Heart right ventricle (tissue), 16 donors: ENCODE results near the gene ABHD4. TPM values are rescaled to one million over a fixed set of nuclear protein-coding genes. Genes with fewer than 3 reads are reported as not detected.
A peak's percentile ranks its signal among the peaks of the same experiment; 100 is the strongest.

Experiments
- ATAC-seq, 8 donors: fragments of 200-7000 bp; cut with Tn5 transposase; one replicate each; pipeline ENCODE4 v1.9.1; 2020; ENCODE audit warnings: mild to moderate bottlenecking in 8 of 8, moderate library complexity in 8 of 8, moderate number of reproducible peaks in 1 of 8
- DNase-seq, 2 donors: peaks; one replicate each; pipeline ENCODE4 v3.0.0-alpha.2; 2020
- H3K27ac ChIP-seq, 10 donors: fragments of 200-600 bp; sonication (generic) in 2 of 10; one replicate each; pipeline versions ENCODE4 v1.5.0 to v1.8.0; 2020 to 2022; ENCODE audit warnings: mild to moderate bottlenecking in 3 of 10
- H3K27me3 ChIP-seq, 7 donors: fragments of 200-600 bp; one replicate each; pipeline ENCODE4 v1.8.0; 2021 to 2022; ENCODE audit warnings: mild to moderate bottlenecking in 2 of 7
- H3K36me3 ChIP-seq, 9 donors: fragments of 200-600 bp; sonication (generic) in 1 of 9; one replicate each; pipeline versions ENCODE4 v1.5.0 to v1.8.0; 2020 to 2022; ENCODE audit warnings: mild to moderate bottlenecking in 2 of 9
- H3K4me1 ChIP-seq, 9 donors: fragments of 200-600 bp; sonication (generic) in 1 of 9; one replicate each; pipeline versions ENCODE4 v1.5.0 to v1.8.0; 2020 to 2022; ENCODE audit warnings: mild to moderate bottlenecking in 4 of 9
- H3K4me3 ChIP-seq, 10 donors: fragments of 200-600 bp; sonication (generic) in 2 of 10; one replicate each; pipeline versions ENCODE4 v1.5.0 to v1.8.0; 2020 to 2022; ENCODE audit warnings: mild to moderate bottlenecking in 7 of 10, moderate library complexity in 2 of 10
- H3K9me3 ChIP-seq, 11 donors: fragments of 200-600 bp in 10 of 11; sonication (generic) in 2 of 11; one replicate each; pipeline versions ENCODE4 v1.5.0 to v1.8.0; 2013 to 2022; ENCODE audit warnings: mild to moderate bottlenecking in 2 of 11, control low read depth in 1 of 11, moderate library complexity in 1 of 11
- CTCF ChIP-seq, 9 donors: fragments of 200-600 bp; sonication (generic) in 2 of 9; IDR thresholded peaks; one replicate each; pipeline versions ENCODE4 v1.5.0 to v1.8.0; 2021 to 2022; ENCODE audit warnings: antibody characterized with exemption in 9 of 9, mild to moderate bottlenecking in 5 of 9, moderate library complexity in 1 of 9
- WGBS, 2 donors: extraction: QIAGEN DNeasy Blood & Tissue Kit; methylation state at CpG; one replicate each; pipeline ENCODE4 v1.1.7; 2013; ENCODE audit warnings: inconsistent platforms in 1 of 2; 5-methylcytosine and 5-hydroxymethylcytosine counted together
- intact Hi-C, 10 donors: fragments of 100-400 bp; cut with DNase I; formaldehyde crosslinking; loops; one replicate each; pipeline versions ENCODE4 v1.11.1 to v1.14.2; 2022
- polyA plus RNA-seq, 2 donors: library from polyadenylated mRNA; stranded (reverse); fragments of 200-250 nt; gene quantifications; one replicate each; pipeline ENCODE4 v1.2.3, GENCODE V29; 2013
- total RNA-seq, 10 donors: library from RNA; stranded (reverse); fragmentation: NEBNext Ultra II Directional in 3 of 10; extraction: Animal tissue kit (Norgen Biotek cat#: 25700) in 3 of 10; gene quantifications; one replicate each; pipeline versions ENCODE4 v1.2.1 to v1.2.4, GENCODE V29; 2021 to 2023
- donor health status: Arrhythmogenic right ventricular cardiomyopathy.
- donor health status: ischemic (EF 13 %, LVEDD 7.1; RV severe dilation, severe dysfunction).
- donor health status: healthy with polysubstance abuse.
- donor health status: DM: no; HTN: yes; CAD: no.
- donor health status: DM: no; HTN: no; CAD: no.
- donor health status: ischemic (EF 25% LVEDD 6.9; RV normal size, moderate dysfunction).
- donor health status: ischemic (EF 25% LVEDD 5.7; RV mildly dilated, moderate dysfunction).
- donor health status: healthy.
- donor health status: DM: yes; HTN: yes; CAD: no.
- donor health status: Ischemic cardiomyopathy.
- donor health status: ischemic (EF 35%, LVEDD 5.7; RV mildly dilated, moderate dysfunction).
- donor health status: nonischemic (EF 11% LVEDD 7.7; RV severe dilation, severe dysfunction).
- donor health status: DM: yes; HTN: yes; CAD: no.
- donor health status: PGD.
- donor health status: ischemic (EF 29% LVEDD 5.4; RV normal size, mild dysfunction).
- donor health status: nonischemic (EF 23%, LVEDD 6.1; RV moderate dilation, normal function).

Gene ABHD4
- total and polyA plus RNA-seq, 12 donors, result 13.7 to 35.7 (median 20.8) TPM

GRCh38 chr14:22554498-22555383, 43.4 kb upstream of the ABHD4 start:
- no peak for TF ChIP-seq CTCF (IDR thresholded peaks at IDR 0.05)
- DNase-seq (no peak), ATAC-seq (no peak)
- no peaks in the 10 kb centered on the region for H3K9me3 ChIP-seq
- no peaks in the 10 kb centered on the region for H3K27me3 ChIP-seq
- H3K36me3 ChIP-seq, result peaks cover 0 to 4% (median 0%) of the 10 kb centered on the region in 9 donors
- H3K27ac ChIP-seq, result peak overlapping the region in 1 of 10 donors; percentile 91
- no peak overlapping the region for H3K4me3 ChIP-seq
- peaks cover 8 to 81% (median 45%) of the 10 kb centered on the region in 9 donors for H3K4me1 ChIP-seq
- intact Hi-C loops, result loop anchor here (5.0 to 10.0 kb wide), 15 partner anchors 72 to 503 kb away; partner anchors contain the start of genes CDH24 (in 3 of the 10), SLC7A7 (in 2 of the 10), AJUBA (in 1 of the 10) and OXA1L (in 1 of the 10)
- 86 to 97% methylated on average over 15 of the region's 15 CpGs for WGBS, 2 donors

GRCh38 chr14:22555384-22556011, 42.6 kb upstream of the ABHD4 start:
- no peak for TF ChIP-seq CTCF (IDR thresholded peaks at IDR 0.05)
- no peaks in the 10 kb centered on the region for H3K27me3 ChIP-seq
- intact Hi-C loops, result loop anchor here (2.0 to 10.0 kb wide), 16 partner anchors 73 to 502 kb away; partner anchors contain the start of genes CDH24 (in 3 of the 10), SLC7A7 (in 2 of the 10), AJUBA (in 1 of the 10) and OXA1L (in 1 of the 10)
- WGBS, 2 donors, result 89 to 93% methylated on average over 4 of the region's 4 CpGs
- H3K4me1 ChIP-seq, result peaks cover 8 to 81% (median 40%) of the 10 kb centered on the region in 9 donors
- H3K27ac ChIP-seq, result peak overlapping the region in 3 of 10 donors; percentile 39 to 91 (median 67)
- DNase-seq (no peak), ATAC-seq (no peak)
- H3K4me3 ChIP-seq, result no peak overlapping the region
- peaks cover 0 to 4% (median 0%) of the 10 kb centered on the region in 9 donors for H3K36me3 ChIP-seq
- no peaks in the 10 kb centered on the region for H3K9me3 ChIP-seq

- DNase-seq (peak; percentile 36 to 46), ATAC-seq (peak; percentile 17 to 50 (median 32))
- Histone ChIP-seq H3K27ac (peak overlapping the region in 7 of 10 donors; percentile 49 to 91 (median 63)), H3K4me3 (peak overlapping the region in 7 of 10 donors; percentile 35 to 51 (median 43)), H3K36me3 (peaks cover 0 to 4% (median 0%) of the 10 kb centered on the region in 9 donors), H3K9me3 (no peaks in the 10 kb centered on the region), H3K27me3 (no peaks in the 10 kb centered on the region), H3K4me1 (peaks cover 8 to 80% (median 37%) of the 10 kb centered on the region in 9 donors)
- intact Hi-C loops, result loop anchor here (2.0 to 10.0 kb wide), 16 partner anchors 74 to 501 kb away; partner anchors contain the start of genes CDH24 (in 3 of the 10), SLC7A7 (in 2 of the 10), AJUBA (in 1 of the 10) and OXA1L (in 1 of the 10)
- no peak for TF ChIP-seq CTCF (IDR thresholded peaks at IDR 0.05)
- 43 to 63% methylated on average over 28 of the region's 28 CpGs for WGBS, 2 donors
Measured at GRCh38 chr14:22556021-22556989, 41.8 kb upstream of the ABHD4 start.
